ENCODE data around the gene INCENP.
"Not testable (repeated sequence)": the region's sequence is repeated elsewhere in the genome, so short reads cannot be mapped to it uniquely, and the experiment has no call there.

Gene INCENP

GRCh38 chr11:62172294-62172693, 48.5 kb downstream of the INCENP start:
- no peak for DNase-seq

- DNase-seq = no peak
Measured at GRCh38 chr11:62176766-62177165, 53.0 kb downstream of the INCENP start.

- no peak for DNase-seq
Measured at GRCh38 chr11:62179995-62180394, 56.2 kb downstream of the INCENP start.

GRCh38 chr11:62181097-62181496, 57.3 kb downstream of the INCENP start:
- DNase-seq = no peak

- no peak for DNase-seq
Measured at GRCh38 chr11:62182147-62182891, 58.5 kb downstream of the INCENP start.

- DNase-seq = no peak
Measured at GRCh38 chr11:62186195-62186594, 62.4 kb downstream of the INCENP start.

GRCh38 chr11:62190011-62190410, 66.2 kb downstream of the INCENP start, which contains the start of gene SCGB1D1:
TSS of gene SCGB1D1 (plus strand) at chr11:62190216. CDS start at chr11:62190285, 69 bp downstream.
- no peak for DNase-seq

GRCh38 chr11:62193952-62194351, 70.1 kb downstream of the INCENP start:
- no peak for DNase-seq

- DNase-seq = not testable (repeated sequence)
Measured at GRCh38 chr11:62195010-62195409, 71.2 kb downstream of the INCENP start.

- DNase-seq = no peak
Measured at GRCh38 chr11:62195945-62196344, 72.1 kb downstream of the INCENP start.

- not testable (repeated sequence) for DNase-seq
Measured at GRCh38 chr11:62197400-62197799, 73.6 kb downstream of the INCENP start.

- no peak for DNase-seq
Measured at GRCh38 chr11:62201376-62201775, 77.6 kb downstream of the INCENP start.
